DND-41 (cell line): ENCODE data around the gene MUC6.

Experiments
- ATAC-seq: fragments of 200-7000 bp; cut with Tn5 transposase; 3 replicates; pipeline ENCODE4 v1.9.1; 2021; ENCODE audit warnings: low read depth; ENCODE audit not compliant: insufficient read depth
- DNase-seq: peaks from one replicate; pipeline ENCODE4 v3.0.0-alpha.2; 2020
- H2AFZ ChIP-seq: 2 replicates; pipeline ENCODE4 v1.6.0; 2012; ENCODE audit warnings: low read depth, low read length
- H3K27ac ChIP-seq: 2 replicates; pipeline ENCODE4 v1.5.1; 2012; ENCODE audit warnings: low read length, inconsistent platforms
- H3K27me3 ChIP-seq: fragments of 200-600 bp; sonication (generic); 2 replicates; pipeline ENCODE4 v1.6.0; 2012; ENCODE audit warnings: low read length, mild to moderate bottlenecking, inconsistent platforms; ENCODE audit not compliant: insufficient read depth, poor library complexity
- H3K36me3 ChIP-seq: 2 replicates; pipeline ENCODE4 v1.5.1; 2012; ENCODE audit warnings: low read length, inconsistent platforms; ENCODE audit not compliant: insufficient read depth
- H3K4me1 ChIP-seq: 2 replicates; pipeline ENCODE4 v1.5.1; 2012; ENCODE audit warnings: mild to moderate bottlenecking, low read length; ENCODE audit not compliant: insufficient read depth
- H3K4me2 ChIP-seq: 2 replicates; pipeline ENCODE4 v1.6.0; 2012; ENCODE audit warnings: mild to moderate bottlenecking, moderate library complexity, low read length, inconsistent platforms; ENCODE audit not compliant: insufficient read depth
- H3K4me3 ChIP-seq, 2 experiments: fragments of 200-600 bp in 1 of 2; shearing (Covaris generic) in 1 of 2; 2 replicates each; pipeline ENCODE4 v1.5.1; 2012 to 2016; ENCODE audit warnings: inconsistent platforms in 2 of 2, low read length in 2 of 2, mild to moderate bottlenecking in 2 of 2, low read depth in 1 of 2, moderate library complexity in 1 of 2
- H3K79me2 ChIP-seq: 2 replicates; pipeline ENCODE4 v1.6.0; 2012; ENCODE audit warnings: low read length, inconsistent platforms; ENCODE audit not compliant: insufficient read depth
- H3K9ac ChIP-seq: 2 replicates; pipeline ENCODE4 v1.6.0; 2012; ENCODE audit warnings: low read depth, mild to moderate bottlenecking, inconsistent platforms, low read length, moderate library complexity
- H3K9me3 ChIP-seq: 2 replicates; pipeline ENCODE4 v1.5.1; 2012; ENCODE audit warnings: low read length, moderate library complexity, mild to moderate bottlenecking, inconsistent platforms; ENCODE audit not compliant: insufficient read depth, severe bottlenecking
- H4K20me1 ChIP-seq: 2 replicates; pipeline ENCODE4 v1.6.0; 2012; ENCODE audit warnings: low read length; ENCODE audit not compliant: insufficient read depth
- EZH2 ChIP-seq: IDR thresholded peaks from 3 replicates; pipeline ENCODE4 v1.6.1; 2012; ENCODE audit warnings: borderline replicate concordance, low read depth, mild to moderate bottlenecking, moderate library complexity, low read length, inconsistent platforms; ENCODE audit not compliant: severe bottlenecking
- TF ChIP-seq, protein P1 (sequence below): IDR thresholded peaks from 2 replicates; pipeline ENCODE4 v1.5.1; 2012; ENCODE audit warnings: borderline replicate concordance, low read length, moderate library complexity, mild to moderate bottlenecking; ENCODE audit not compliant: poor library complexity, severe bottlenecking; ENCODE audit errors: extremely low read depth

Gene MUC6

DNA sequence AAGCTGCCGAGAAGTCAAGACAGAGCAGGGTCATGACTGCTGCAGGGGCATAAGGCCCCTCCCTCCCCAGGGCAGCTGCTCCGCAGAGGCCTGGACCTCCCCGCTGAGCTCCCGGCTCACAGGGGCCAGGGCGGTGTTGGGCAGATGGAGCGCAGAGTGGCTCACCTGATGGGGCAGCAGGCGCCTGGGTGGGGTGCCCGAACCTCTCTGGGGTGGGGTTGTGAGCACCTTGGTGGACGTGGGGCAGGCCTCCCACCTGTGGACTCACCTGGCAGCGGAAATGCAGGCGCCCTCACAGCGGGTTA lies 22.9 kb downstream of the MUC6 start:
- H3K36me3 ChIP-seq = peaks cover 34% of the 10 kb centered on the region
- no peak overlapping the region for H3K4me3 ChIP-seq
- ATAC-seq = no peak
- peaks cover 3% of the 10 kb centered on the region; the same call in 1 of the 2 replicates for H4K20me1 ChIP-seq
- no peak for DNase-seq
- no peak overlapping the region for H2AFZ ChIP-seq
- no peaks in the 10 kb centered on the region for H3K27me3 ChIP-seq
- no peaks in the 10 kb centered on the region for H3K9me3 ChIP-seq
- H3K79me2 ChIP-seq = no peaks in the 10 kb centered on the region
- TF ChIP-seq, protein P1, sequence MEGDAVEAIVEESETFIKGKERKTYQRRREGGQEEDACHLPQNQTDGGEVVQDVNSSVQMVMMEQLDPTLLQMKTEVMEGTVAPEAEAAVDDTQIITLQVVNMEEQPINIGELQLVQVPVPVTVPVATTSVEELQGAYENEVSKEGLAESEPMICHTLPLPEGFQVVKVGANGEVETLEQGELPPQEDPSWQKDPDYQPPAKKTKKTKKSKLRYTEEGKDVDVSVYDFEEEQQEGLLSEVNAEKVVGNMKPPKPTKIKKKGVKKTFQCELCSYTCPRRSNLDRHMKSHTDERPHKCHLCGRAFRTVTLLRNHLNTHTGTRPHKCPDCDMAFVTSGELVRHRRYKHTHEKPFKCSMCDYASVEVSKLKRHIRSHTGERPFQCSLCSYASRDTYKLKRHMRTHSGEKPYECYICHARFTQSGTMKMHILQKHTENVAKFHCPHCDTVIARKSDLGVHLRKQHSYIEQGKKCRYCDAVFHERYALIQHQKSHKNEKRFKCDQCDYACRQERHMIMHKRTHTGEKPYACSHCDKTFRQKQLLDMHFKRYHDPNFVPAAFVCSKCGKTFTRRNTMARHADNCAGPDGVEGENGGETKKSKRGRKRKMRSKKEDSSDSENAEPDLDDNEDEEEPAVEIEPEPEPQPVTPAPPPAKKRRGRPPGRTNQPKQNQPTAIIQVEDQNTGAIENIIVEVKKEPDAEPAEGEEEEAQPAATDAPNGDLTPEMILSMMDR = no peak
- no peak for TF ChIP-seq EZH2
- H3K4me1 ChIP-seq = no peaks in the 10 kb centered on the region
- H3K4me2 ChIP-seq = no peak overlapping the region
- no peak overlapping the region for H3K9ac ChIP-seq
- H3K27ac ChIP-seq = no peak overlapping the region

DNA sequence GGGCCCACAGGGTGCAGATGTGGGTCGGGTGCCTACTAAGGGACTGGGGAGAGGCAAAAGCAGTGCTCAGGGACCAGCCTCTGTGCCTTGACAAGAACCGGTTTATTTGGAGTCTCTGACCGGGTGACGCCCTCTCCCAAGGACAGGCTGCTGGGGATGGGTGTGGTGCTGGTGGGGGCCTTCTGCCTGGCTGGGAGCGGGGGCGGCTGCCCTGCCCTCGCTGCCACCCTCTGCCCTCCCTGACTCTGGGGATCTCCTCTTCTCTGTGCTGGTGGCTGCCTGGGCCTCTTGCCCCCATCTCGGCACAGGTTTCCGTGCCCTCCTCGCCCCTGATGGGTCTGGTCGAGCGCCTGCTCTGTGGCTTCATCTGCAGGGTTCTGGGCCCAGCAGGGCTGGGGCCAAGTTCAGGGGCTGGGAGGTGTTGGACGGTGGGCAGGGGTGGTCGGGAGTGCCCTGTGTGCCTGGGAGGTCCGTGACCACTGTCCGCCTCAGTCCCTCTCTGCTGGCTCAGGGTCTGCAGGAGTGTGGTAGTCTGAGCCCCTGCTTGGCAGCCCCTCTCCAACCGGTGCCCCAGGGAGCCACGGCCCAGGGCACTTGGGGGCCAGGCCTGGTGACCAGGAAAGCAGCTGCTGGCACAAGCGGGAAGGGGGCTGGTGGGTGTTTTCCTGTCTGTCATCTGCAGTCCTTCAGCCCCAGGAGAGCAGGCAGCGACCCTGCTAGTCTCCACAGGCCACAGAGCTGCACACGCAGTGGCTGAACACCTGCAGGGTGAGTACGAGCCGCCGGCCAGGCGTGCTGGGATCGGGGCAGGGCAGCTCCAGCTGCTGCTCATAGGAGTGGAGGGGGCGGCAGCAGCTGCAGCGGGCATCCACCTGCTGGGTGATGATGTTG lies 23.5 kb downstream of the MUC6 start:
- Histone ChIP-seq H3K4me1 (no peaks in the 10 kb centered on the region), H3K36me3 (peaks cover 38% of the 10 kb centered on the region), H3K27me3 (no peaks in the 10 kb centered on the region), H2AFZ (no peak overlapping the region), H3K9ac (no peak overlapping the region), H3K4me3 (no peak overlapping the region), H3K79me2 (no peaks in the 10 kb centered on the region), H3K9me3 (no peaks in the 10 kb centered on the region), H3K4me2 (no peak overlapping the region), H4K20me1 (peaks cover 3% of the 10 kb centered on the region; the same call in 1 of the 2 replicates), H3K27ac (no peak overlapping the region)
- ATAC-seq = no peak
- DNase-seq = no peak
- TF ChIP-seq, protein P1 = no peak
- TF ChIP-seq EZH2 = no peak

DNA sequence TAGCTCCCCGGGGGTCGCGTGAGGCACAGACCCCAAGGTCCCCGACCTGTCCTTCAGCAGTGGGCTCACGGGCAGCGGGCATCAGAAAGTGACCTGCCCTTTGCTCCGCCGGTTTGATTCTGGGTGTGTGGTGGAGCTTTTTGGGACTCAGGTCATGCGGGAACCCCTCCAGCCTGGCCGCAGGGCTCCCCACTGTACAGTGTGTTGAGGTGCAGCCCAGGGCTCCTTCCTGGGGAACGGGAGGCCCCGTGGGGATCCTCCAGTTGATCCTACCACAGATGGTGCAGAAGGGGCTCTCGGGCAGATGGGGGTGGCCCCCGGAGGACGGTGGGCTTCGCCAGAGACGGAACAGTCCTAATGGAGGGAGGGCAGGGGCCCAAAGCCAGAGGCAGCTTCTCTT lies 24.2 kb downstream of the MUC6 start:
- H3K4me1 ChIP-seq = no peaks in the 10 kb centered on the region
- no peak overlapping the region for H3K9ac ChIP-seq
- H3K27ac ChIP-seq = no peak overlapping the region

More for the DNA sequence above, 24.2 kb downstream of the MUC6 start:
- DNase-seq (no peak), ATAC-seq (no peak)
- Histone ChIP-seq H3K4me3 (no peak overlapping the region), H3K27me3 (no peaks in the 10 kb centered on the region), H2AFZ (no peak overlapping the region), H4K20me1 (peaks cover 3% of the 10 kb centered on the region; the same call in 1 of the 2 replicates), H3K9me3 (no peaks in the 10 kb centered on the region), H3K36me3 (peaks cover 44% of the 10 kb centered on the region), H3K4me2 (no peak overlapping the region), H3K79me2 (no peaks in the 10 kb centered on the region)
- TF ChIP-seq, protein P1 = no peak
- no peak for TF ChIP-seq EZH2
